NT2/D1 (cell line): ENCODE measurements around the gene RSPRY1.

Source experiments
- SUZ12 ChIP-seq: IDR thresholded peaks from 2 replicates; pipeline ENCODE4 v1.6.1; 2011; ENCODE audit not compliant: insufficient read length, insufficient read depth; ENCODE audit errors: extremely low read depth
- YY1 ChIP-seq: IDR thresholded peaks from 2 replicates; pipeline ENCODE4 v1.6.1; 2011; ENCODE audit not compliant: insufficient read length, insufficient read depth
- ZNF274 ChIP-seq: IDR thresholded peaks from 2 replicates; pipeline ENCODE4 v1.6.1; 2011; ENCODE audit warnings: mild to moderate bottlenecking, low read depth, low read length

GRCh38 chr16:57178196-57178595 is 7.9 kb upstream of the RSPRY1 start:
- no peak for TF ChIP-seq ZNF274
- TF ChIP-seq SUZ12, result no peak
- no peak for TF ChIP-seq YY1
